ENCODE results near the gene BRD3. TPM values are rescaled to one million over a fixed set of nuclear protein-coding genes. Genes with fewer than 3 reads are reported as not detected.

The BRD3 gene
- total RNA-seq, 1 donor from 2014 or later, result 32.0 TPM

GRCh38 chr9:134061688-134062371 is 6.0 kb downstream of the BRD3 start:
- intact Hi-C loops (cut with DNase I), result no loop called here
- Histone ChIP-seq H3K4me1 (peaks cover 11 to 35% of the 10 kb centered on the region in 2 donors), H3K27ac (no peak overlapping the region), H3K36me3 (no peaks in the 10 kb centered on the region), H3K9me3 (no peaks in the 10 kb centered on the region), H3K4me3 (no peak overlapping the region), H3K27me3 (no peaks in the 10 kb centered on the region)
- peak in 1 of 2 donors; percentile 57 for DNase-seq (ENCODE audit: low spot score in 2 of 2)
- TF ChIP-seq CTCF (IDR thresholded peaks at IDR 0.05), result no peak

- no peaks in the 10 kb centered on the region for H3K9me3 ChIP-seq
- no peak for TF ChIP-seq CTCF (IDR thresholded peaks at IDR 0.05)
- peak in 1 of 2 donors; percentile 50 for DNase-seq (ENCODE audit: low spot score in 2 of 2)
- intact Hi-C loops (cut with DNase I), result no loop called here
- no peaks in the 10 kb centered on the region for H3K27me3 ChIP-seq
- H3K4me3 ChIP-seq, result no peak overlapping the region
- peaks cover 17 to 38% of the 10 kb centered on the region in 2 donors for H3K4me1 ChIP-seq
- H3K36me3 ChIP-seq, result no peaks in the 10 kb centered on the region
- no peak overlapping the region for H3K27ac ChIP-seq
Observed at GRCh38 chr9:134061019-134061687, 6.7 kb downstream of the BRD3 start.

- Histone ChIP-seq H3K4me1 (peaks cover 16 to 38% of the 10 kb centered on the region in 2 donors), H3K27me3 (no peaks in the 10 kb centered on the region), H3K9me3 (no peaks in the 10 kb centered on the region), H3K27ac (no peak overlapping the region), H3K36me3 (no peaks in the 10 kb centered on the region), H3K4me3 (no peak overlapping the region)
- intact Hi-C loops (cut with DNase I), result no loop called here
- TF ChIP-seq CTCF (IDR thresholded peaks at IDR 0.05), result no peak
- DNase-seq (ENCODE audit: low spot score in 2 of 2), result peak in 1 of 2 donors; percentile 18
Observed at GRCh38 chr9:134060546-134060945, 7.3 kb downstream of the BRD3 start.

- H3K4me1 ChIP-seq, result peaks cover 16 to 33% of the 10 kb centered on the region in 2 donors
- intact Hi-C loops (cut with DNase I), result no loop called here
- no peak overlapping the region for H3K27ac ChIP-seq
Observed at GRCh38 chr9:134059661-134060395, 8.0 kb downstream of the BRD3 start.

More at GRCh38 chr9:134059661-134060395, 8.0 kb downstream of the BRD3 start:
- Histone ChIP-seq H3K27me3 (no peaks in the 10 kb centered on the region), H3K4me3 (no peak overlapping the region), H3K9me3 (no peaks in the 10 kb centered on the region), H3K36me3 (no peaks in the 10 kb centered on the region)
- TF ChIP-seq CTCF (IDR thresholded peaks at IDR 0.05), result no peak
- DNase-seq (ENCODE audit: low spot score in 2 of 2), result peak; percentile 7 to 71
